Stomach (tissue), 4 donors: Measurements from ENCODE around the gene ARHGAP15.

Source experiments
- CTCF ChIP-seq, 7 experiments: fragments of 450-650 bp in 4 of 7; fragments of 200-600 bp in 3 of 7; sonication (generic) in 3 of 7; IDR thresholded peaks; one replicate each; pipeline ENCODE4 v1.5.1; 2016 to 2019; ENCODE audit warnings: antibody characterized with exemption in 7 of 7, control low read depth in 2 of 7, mild to moderate bottlenecking in 1 of 7
- EP300 ChIP-seq: sonication (generic); formaldehyde crosslinking; IDR thresholded peaks from one replicate; pipeline ENCODE4 v1.6.1; 2017; ENCODE audit warnings: antibody characterized with exemption
- POLR2A ChIP-seq, 4 donors: fragments of 450-650 bp; IDR thresholded peaks; one replicate each; pipeline ENCODE4 v1.6.1; 2016; ENCODE audit warnings: antibody characterized with exemption in 4 of 4, control low read depth in 2 of 4, mild to moderate bottlenecking in 1 of 4, moderate library complexity in 1 of 4

DNA sequence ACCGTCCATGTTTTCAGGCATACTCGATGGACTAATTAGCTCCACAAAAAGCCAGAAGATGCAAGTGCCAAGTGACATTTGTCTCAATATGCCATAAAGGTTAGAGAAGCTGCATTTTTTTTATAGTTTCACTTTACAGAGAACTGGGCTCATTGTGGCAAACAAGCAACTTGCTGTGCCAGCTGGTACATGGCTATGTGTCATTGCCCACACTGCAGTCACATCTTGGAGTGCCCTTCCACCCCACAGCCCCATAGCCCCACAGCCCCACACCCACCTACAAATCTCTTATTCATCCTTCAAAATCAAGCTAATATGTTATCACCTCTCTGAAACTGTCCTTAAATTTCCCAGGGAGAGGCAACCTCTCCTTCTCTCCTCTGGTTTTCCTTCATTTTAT lies 451.9 kb downstream of the ARHGAP15 start:
- TF ChIP-seq CTCF (IDR thresholded peaks at IDR 0.05) (no peak), POLR2A (IDR thresholded peaks at IDR 0.05) (no peak), EP300 (no peak)
